Transverse colon (tissue), 4 donors: ENCODE data around the gene DYNC1LI2.

Experiments
- CTCF ChIP-seq, 5 experiments: fragments of 200-600 bp in 3 of 5; fragments of 450-650 bp in 2 of 5; sonication (generic) in 3 of 5; IDR thresholded peaks; 1 replicate in 2 of 5; 2 replicates in 3 of 5; pipeline ENCODE4 v1.5.1; 2016 to 2017; ENCODE audit warnings: antibody characterized with exemption in 5 of 5, inconsistent platforms in 3 of 5, mild to moderate bottlenecking in 2 of 5, moderate library complexity in 1 of 5
- EP300 ChIP-seq: sonication (generic); formaldehyde crosslinking; IDR thresholded peaks from one replicate; pipeline ENCODE4 v1.6.1; 2017; ENCODE audit warnings: antibody characterized with exemption, low read depth
- POLR2AphosphoS5 ChIP-seq, 3 donors: sonication (generic); formaldehyde crosslinking; IDR thresholded peaks; one replicate each; pipeline ENCODE4 v1.6.1; 2016; ENCODE audit warnings: antibody characterized with exemption in 3 of 3

- no peak for TF ChIP-seq EP300
- no peak for TF ChIP-seq CTCF (IDR thresholded peaks at IDR 0.05)
- no peak for TF ChIP-seq POLR2AphosphoS5 (IDR thresholded peaks at IDR 0.05)
Observed at GRCh38 chr16:66752379-66752778, 970 bp upstream of the DYNC1LI2 start.
